ENCODE measurements around the gene PLVAP. TPM values are rescaled to one million over a fixed set of nuclear protein-coding genes. Genes with fewer than 3 reads are reported as not detected.

Gene PLVAP
- total RNA-seq, 1 donor: 0.09 TPM

DNA sequence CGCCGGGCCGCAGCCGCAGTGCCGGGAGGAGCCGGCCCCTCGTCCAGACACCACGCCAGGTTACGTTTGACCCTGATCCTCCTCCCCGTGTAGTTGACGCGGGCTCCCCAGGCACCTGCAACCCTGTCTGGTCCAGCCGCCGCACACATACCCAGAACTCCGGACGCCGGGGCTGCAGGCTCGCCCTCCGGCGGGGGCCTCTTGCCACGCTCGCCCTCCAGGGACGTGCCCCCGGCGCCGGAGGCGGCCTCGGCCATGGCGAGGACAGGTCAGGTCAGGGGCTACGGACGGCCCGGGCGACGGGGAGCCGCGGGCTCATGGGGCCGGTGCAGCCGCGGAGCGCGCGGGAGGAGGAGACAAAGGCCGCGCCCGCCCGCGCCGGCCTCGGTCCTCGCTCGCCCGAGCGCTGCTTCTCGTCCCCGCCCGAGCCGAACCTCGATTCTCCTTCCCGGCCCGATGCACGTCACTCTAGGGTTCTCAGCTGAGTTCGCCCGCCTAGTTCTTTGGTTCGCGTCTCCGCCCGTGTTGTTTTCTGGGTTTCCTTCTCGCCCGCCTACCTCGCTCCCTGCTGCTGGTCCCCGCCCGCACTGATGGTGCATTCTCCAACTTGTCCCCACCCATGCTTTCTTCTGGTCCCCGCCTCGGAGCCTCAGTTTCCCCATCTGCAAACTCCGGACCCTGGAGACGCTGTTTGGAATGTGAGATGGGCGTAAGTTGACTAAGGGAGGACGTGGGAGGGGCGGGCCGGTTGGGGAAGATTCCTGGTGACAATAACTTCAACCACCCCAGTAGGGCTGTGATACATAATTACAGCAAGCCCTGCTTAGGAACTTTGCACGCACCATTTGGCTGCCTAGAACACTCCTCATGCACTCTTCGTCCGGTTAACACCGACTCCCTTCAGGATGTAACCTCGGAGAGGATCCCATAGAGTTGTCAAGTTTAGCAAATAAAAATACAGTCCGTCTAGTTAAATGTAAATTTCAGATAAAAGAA, 42.4 kb downstream of the PLVAP start, which contains the start of gene ANO8:
ANO8 (minus strand) TSS at position 442 of the 996 bp plus-strand sequence; CDS start at position 257, 185 bp downstream.
- DNase-seq (ENCODE audit: low read depth): peak; percentile 99
- TF ChIP-seq, protein P1, sequence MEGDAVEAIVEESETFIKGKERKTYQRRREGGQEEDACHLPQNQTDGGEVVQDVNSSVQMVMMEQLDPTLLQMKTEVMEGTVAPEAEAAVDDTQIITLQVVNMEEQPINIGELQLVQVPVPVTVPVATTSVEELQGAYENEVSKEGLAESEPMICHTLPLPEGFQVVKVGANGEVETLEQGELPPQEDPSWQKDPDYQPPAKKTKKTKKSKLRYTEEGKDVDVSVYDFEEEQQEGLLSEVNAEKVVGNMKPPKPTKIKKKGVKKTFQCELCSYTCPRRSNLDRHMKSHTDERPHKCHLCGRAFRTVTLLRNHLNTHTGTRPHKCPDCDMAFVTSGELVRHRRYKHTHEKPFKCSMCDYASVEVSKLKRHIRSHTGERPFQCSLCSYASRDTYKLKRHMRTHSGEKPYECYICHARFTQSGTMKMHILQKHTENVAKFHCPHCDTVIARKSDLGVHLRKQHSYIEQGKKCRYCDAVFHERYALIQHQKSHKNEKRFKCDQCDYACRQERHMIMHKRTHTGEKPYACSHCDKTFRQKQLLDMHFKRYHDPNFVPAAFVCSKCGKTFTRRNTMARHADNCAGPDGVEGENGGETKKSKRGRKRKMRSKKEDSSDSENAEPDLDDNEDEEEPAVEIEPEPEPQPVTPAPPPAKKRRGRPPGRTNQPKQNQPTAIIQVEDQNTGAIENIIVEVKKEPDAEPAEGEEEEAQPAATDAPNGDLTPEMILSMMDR (IDR thresholded peaks at IDR 0.05; ENCODE audit: insufficient read depth, low read length): no peak
- peak within 1 kb of the TSS; percentile 74 for H3K4me3 ChIP-seq (ENCODE audit: low read depth, low read length)

DNA sequence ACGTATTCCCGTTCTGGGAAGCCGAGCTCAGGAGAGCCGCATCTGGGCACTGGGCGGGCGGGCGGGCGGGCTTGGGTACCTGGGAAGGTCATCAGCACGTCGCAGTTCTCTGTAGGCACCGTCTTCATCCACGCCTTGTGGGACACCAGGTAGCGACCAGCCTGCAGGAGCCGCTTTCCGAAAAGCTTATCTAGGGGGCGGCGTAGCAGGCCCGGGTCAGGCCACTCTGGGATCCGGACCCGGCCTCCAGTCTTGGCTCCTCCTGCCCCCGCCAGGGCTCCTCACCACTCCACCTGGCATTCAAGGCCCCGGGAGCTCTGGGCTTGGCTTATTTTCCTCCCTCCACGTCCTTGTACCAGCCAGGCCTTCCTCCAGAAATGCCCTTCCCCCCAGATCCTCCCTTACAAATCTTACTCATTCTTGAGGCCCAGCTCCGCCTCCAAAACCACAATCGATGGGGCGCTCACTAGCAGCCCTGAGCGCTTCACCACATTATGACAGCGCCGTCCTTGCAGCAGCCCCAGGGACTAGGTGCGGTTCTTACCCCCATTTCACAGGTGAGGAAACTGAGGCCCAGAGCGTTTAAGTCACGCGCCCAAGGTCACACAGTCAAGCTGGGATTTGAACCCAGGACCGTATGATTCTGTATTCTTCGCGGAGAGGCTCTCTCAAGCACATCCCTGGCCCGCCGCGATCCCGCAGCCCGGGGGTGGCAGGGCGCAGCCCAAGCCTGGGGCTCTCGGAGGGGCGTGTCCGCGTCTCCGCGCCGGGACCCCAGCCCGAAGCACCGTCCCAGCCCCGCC, 43.3 kb downstream of the PLVAP start:
- TF ChIP-seq, protein P1 (IDR thresholded peaks at IDR 0.05; ENCODE audit: insufficient read depth, low read length): no peak
- H3K4me3 ChIP-seq (ENCODE audit: low read depth, low read length): peak overlapping the region; percentile 74
- DNase-seq (ENCODE audit: low read depth): peak; percentile 65

DNA sequence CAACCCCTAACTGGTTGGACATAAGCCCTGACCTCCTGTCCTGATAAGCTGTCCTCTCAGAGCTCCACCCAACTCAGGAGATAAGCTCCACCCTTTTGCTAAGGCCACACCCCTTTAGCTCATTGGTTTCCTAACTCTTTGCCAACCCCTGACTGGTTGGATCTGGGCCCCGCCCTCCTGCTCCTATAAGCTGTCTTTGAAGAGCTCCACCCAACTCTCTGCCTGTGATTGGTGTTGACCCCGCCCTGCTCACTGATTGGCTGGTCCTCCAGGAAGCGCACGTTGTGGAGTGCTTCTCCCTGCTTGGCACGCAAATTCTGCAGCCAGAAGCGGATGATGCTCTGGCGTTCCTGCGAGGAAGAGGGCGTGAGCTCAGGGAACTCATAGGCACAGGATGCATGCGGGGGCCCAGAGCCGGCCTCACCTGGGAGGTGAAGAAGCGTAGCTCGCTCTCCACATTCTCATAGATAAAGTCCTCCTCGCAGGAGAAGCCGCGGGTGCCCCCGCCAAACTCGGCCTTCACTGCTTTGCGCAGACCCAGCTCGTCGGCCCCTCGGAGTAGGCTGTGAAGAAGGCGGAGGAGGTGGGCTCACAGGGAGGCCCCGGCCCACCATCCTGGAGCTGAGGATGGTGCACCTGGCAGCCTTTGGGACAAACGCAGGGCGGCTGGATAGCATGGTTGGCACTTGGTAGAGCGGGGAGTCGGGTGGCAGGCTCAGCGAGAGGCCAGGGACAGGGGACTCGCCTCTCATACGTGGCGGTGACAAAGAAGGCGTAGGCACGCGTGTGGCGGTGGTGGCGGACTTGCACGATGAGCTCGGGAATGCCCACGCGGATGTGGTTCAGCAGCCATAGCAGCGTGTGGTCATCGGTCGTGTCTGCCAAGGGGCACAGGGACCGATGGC, 44.2 kb downstream of the PLVAP start:
- peak; percentile 36 for DNase-seq (ENCODE audit: low read depth)
- TF ChIP-seq, protein P1 (IDR thresholded peaks at IDR 0.05; ENCODE audit: insufficient read depth, low read length): no peak
- H3K4me3 ChIP-seq (ENCODE audit: low read depth, low read length): no peak overlapping the region

DNA sequence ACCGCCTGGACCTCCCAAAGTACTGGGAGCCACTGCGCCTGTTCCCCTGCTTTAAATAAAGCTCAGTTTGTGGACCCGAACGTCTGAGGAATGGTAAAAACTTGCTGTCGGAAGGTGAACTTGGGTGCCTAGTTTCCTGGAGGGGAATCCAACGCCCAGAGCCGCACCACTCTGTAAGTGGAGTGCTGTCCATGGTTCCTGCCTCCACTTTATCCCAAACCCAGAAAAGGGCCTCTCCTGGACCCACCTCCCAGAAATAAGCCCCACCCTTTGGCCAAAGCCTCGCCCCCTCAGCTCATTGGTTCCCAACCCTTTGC, 44.8 kb downstream of the PLVAP start:
- H3K4me3 ChIP-seq (ENCODE audit: low read depth, low read length): no peak overlapping the region
- DNase-seq (ENCODE audit: low read depth): no peak
- TF ChIP-seq, protein P1 (IDR thresholded peaks at IDR 0.05; ENCODE audit: insufficient read depth, low read length): no peak

DNA sequence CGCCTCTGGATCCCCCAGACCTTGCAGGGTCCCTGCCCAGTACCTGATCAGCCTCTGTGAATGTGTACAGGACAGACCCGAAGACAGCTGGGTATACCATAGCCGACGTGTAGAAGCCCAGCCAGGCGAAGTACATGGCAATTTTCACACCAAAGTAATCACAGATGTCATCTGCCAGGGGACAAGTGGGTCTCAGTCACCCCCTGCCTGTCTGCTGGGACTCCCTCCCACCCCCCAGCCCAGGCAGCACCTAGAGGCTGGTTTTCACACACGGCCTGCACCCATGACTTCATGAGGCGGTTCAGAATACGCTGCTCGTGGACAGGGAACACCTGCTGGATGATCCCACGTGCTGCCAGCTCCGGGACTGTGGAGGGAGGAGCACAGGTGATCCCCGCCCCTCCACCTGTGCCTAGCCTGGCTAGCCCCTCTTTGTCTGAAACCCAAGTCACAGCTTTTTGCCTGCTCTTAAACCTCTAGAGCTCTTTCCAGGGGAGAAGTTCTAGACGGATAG, 46.0 kb downstream of the PLVAP start:
- TF ChIP-seq, protein P1 (IDR thresholded peaks at IDR 0.05; ENCODE audit: insufficient read depth, low read length): no peak
- H3K4me3 ChIP-seq (ENCODE audit: low read depth, low read length): no peak overlapping the region
- no peak for DNase-seq (ENCODE audit: low read depth)

Measured in fibroblast of the aortic adventitia (primary cell).